HL-60/S4 treated with phorbol 12-myristate 13-acetate at 8.2 ng/mL for 4 days and 3 days (cell line): ENCODE measurements around the gene PAFAH1B1.
"Not testable (repeated sequence)": the region's sequence is repeated elsewhere in the genome, so short reads cannot be mapped to it uniquely, and the experiment has no call there.

Experiments used
- in situ Hi-C: fragments of 300-500 bp; cut with MboI; formaldehyde crosslinking; loops from 2 replicates; pipeline ENCODE4 v1.15.0; 2022; ENCODE audit warnings: low sequenced_read_pairs

The PAFAH1B1 gene

DNA sequence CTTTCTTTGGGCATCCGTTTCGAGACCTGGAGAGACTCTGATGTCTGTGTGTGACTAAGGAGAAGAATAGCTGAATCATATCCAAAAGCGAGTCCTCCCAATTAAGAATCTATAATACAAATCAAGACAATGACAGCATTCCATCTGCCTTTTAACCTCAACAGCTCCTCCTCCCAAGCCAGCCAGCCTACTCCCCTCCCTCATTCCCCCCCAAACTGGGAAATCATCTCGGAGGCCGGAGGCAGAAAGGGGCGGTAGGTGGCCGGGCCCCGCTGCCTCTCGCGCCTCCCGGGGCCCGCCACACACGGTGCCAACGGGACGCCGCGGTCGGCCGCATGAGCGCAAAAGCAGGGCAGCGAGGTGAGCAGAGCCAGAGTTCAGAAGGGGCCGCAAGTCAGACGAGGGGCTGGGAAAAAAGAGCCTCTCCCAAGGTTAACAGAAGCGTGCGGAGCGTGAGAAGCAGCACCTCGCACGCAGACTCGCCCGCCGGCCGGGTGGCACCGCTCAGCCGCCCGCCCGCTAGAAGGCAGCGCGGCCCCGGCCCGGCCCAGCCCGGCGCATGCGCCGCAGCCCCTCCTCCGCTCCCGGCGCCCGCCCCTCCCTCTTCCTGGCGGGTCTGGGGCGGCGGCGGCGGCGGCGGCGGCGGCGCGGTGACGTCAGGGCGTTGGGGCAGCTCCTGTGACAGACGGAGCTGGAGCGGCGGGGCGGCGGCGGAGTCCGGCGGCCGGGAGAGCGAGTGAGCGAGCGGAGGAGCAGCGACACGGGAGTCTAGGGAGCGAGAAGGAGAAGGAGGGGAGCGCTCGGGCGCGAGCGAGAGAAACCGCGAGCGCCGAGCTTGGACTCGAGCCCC, at the start of gene PAFAH1B1:
PAFAH1B1 (plus strand) TSS at position 684 of the 850 bp plus-strand sequence. CDS start 44,635 bp downstream, outside the sequence.
- in situ Hi-C loops, result no loop called here

DNA sequence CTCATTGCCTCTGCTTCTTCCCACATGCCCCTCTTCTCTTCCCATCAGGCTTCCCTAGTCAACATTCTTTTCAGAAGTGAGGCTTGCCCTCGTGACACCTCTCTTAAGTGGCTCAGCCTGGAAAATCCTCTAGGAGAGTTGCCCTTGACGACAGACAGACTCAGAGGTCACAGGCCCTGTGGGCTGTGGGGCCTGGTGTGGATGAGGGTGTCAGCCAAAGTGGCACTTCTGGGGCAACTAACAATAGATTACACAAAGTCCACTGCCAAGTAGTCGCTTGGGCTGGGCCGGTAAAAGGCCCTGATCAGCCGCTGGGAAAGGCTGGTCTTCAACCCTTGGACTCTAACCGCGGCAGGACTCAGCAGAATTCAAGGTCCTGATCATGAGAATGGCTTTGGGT, 48.1 kb upstream of the PAFAH1B1 start:
- in situ Hi-C loops, result no loop called here

DNA sequence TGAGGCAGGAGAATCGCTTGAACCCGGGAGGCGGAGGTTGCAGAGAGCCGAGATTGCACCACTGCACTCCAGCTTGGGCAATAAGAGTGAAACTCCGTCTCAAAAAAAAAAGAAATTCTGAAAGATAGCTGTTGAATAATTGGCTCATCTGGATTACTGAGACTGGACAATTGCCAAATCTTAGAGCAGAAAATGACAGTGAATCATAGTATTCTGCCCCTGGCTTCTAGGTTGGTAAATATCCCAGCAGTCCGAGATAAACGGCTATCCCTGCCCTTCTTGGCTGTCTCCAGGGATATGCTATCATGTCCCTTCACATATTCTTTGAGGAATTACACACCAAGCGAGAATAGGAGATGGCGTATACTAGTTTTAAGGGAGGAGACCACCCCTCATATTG, 46.3 kb upstream of the PAFAH1B1 start:
- in situ Hi-C loops, result no loop called here

DNA sequence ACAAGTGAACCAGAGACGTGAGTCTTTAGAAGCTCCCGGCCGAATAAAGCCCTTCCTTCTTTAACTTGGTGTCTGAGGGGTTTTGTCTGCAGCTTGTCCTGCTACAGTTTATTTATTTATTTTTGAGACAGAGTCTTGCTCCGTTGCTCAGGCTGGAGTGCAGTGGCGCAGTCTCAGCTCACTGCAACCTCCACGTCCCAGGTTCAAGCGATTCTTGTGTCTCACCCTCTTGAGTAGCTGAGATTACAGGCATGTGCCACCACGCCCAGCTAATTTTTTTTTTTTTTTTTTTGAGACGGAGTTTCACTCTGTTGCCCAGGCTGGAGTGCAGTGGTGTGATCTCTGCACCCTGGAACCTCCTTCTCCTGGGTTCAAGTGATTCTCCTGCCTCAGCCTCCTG, 45.4 kb upstream of the PAFAH1B1 start:
- in situ Hi-C loops, result not testable (repeated sequence)

DNA sequence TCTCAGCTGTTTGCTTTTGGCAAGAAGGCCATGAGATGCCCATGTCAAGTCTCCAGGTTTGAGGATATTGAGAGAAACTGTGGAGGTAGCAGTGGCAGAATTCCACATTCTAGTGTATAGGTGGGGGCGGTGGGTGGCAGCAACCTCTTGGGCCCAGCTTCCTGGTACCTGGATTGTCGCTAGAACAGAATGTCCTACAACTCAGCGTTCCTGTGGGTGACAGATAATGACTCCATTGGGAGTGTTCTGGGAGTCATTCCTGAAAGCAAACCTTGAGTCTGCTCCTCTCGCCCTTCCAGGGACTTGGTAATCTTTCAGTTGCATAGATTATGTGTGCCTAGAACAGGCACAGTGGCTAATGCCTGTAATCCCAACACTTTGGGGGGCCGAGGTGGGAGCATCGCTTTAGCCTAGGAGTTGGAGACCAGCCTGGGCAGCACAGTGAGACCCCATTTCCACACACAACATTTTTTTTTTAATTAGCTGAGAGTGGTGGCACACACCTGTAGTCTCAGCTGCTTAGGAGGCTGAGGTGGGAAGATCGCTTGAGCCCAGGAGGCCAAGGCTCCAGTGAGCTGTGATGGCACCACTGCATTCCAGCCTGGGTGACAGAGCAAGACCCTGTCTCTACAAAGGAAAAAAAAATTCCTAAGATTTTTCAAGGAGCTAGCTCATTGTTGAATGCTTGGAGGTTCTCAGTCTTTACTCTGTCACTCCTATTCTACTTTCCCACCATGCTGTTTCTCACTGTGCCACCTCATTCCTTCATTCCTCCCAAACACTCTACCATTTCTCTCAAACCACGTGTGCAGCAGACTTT, 43.9 kb upstream of the PAFAH1B1 start:
- in situ Hi-C loops, result no loop called here

DNA sequence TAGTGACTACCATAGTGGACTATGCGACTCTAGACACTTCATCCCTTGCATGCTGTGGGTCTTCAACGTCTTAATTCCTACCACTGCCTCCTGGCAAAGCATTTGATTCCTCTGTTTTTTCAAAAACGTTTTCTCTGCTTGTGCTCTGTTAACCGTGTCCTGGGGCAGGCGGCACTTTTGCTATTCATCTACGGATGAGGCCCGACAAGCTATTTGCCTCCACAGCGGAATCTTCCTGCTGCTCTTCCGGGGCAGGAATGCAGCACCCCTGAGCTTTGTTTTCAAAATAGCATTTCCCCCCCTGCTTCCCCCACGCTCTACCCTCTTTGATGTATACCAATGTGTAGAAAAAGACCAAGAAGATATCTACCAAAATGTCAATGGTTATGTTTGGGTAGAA, 42.0 kb upstream of the PAFAH1B1 start:
- in situ Hi-C loops, result no loop called here

DNA sequence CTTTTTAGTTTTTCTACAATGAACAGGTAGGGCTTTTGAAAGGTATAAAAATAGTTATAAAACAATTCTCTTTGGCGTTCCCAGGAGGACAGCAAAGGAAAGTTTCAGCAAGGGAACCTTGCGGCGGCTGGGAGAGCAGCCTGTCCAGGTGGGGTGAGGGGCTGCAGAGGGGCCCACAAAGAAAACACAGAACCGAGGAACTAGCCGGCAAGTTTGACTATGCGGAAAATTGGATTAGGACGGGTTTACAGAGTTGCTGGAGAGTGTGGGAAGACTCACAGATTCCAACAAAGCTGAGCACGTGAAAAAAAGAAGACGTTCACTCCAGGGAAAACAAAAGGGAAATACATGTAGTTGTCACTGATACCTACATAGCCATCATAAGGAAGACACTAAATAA, 41.5 kb upstream of the PAFAH1B1 start:
- in situ Hi-C loops, result no loop called here

DNA sequence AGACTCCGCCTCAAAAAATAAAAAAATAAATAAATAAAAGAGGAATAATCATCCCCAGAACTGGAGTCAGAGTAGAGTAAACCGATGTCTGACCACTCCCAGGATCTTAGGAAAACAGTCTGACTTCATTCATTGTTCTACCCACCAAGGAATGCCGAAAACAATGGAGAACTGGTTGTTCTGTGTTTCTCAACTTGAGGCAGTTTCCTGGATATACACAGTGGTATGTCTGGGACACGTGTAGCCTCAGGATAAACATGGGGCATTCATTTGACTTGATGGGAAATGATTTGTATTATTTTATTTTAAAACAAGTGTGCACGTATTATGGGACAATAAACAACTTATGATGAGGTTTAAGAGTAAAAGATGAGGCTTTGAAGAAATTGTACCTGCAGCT, 32.8 kb upstream of the PAFAH1B1 start:
- in situ Hi-C loops, result no loop called here

DNA sequence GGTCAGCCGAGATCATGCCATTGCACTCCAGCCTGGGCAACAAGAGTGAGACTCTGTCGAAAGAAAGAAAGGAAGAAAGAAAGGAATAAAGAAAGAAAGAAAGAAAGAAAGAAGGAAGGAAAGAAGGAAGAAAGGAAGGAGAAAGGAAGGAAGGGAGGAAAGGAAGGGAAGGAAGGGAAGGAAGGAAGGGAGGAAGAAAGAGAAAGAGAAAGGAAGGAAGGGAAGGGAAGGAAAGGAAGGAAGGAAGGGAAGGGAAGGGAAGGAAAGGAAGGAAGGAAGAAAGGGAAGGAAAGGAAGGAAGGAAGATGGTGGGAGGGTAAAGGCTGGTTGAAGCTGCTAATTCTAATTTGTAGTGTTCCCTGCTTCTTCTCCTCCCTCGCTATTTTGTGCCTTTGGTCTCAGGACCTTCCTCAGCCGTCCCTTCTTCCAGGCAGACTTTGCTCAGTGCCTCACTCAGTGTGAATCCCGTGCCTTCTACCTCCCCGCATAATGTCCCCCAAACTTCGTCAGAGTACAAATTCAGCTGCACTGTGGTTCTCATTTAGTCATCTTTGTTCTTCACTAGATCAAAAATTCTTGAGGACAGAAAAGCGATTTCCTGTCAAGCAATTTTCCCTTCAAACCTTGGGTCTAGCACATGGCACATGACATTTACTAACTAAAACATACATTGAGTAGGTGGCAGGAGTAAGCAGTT, 31.1 kb upstream of the PAFAH1B1 start:
- in situ Hi-C loops, result no loop called here

DNA sequence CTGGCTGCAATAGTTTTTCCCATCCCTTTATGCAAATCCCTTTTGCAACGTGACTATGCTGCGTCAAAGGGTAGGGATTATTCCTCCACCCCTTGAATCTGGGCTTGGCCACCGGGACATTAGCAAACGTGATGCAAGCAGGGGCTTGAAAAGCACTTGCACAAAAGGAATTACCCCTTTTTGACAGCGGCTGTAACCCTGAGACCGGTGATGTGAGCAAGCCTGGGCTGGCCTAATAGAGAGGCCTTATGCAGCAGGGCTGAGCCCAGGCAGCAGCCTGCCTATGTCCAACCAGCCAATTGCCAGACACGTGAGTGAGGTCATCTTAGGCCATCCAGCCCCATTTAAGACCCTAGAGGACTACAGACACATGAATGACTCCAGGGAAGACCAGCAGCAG, 30.4 kb upstream of the PAFAH1B1 start:
- in situ Hi-C loops, result no loop called here

DNA sequence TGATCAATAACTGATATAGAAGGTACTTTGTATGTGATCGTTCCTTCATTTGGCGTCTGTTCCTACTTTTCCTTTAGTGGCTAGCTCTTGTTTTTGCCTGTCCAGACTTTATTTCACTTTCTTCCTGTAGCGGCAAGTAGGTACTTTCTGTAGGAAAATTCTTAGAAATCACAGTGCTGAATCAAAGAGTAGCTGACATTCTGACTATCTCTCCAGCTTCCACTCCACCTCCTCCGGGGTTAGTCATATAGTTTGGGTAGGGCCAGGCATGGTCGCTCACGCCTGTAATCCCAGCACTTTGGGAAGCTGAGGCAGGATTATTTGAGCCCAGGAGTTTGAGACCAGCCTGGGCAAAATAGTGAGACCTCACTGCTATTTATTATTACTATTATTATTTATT, 29.9 kb upstream of the PAFAH1B1 start:
- in situ Hi-C loops, result no loop called here

DNA sequence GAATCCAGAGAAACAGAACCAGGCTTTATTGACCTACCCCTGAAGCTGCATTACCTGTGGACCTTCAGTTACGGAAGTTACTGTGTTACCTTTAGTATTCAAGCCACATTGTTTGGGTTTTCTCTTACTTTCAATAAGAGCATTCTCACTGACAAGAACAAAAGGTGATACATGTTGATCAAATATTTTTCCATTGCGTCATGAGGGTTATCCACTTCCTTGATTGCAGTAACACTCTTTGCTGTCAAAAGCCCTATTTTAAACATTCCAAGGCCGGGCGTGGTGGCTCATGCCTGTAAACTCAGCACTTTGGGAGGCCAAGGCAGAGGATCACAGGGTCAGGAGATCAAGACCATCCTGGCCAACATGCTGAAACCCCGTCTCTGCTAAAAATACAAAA, 28.6 kb upstream of the PAFAH1B1 start:
- in situ Hi-C loops, result no loop called here

DNA sequence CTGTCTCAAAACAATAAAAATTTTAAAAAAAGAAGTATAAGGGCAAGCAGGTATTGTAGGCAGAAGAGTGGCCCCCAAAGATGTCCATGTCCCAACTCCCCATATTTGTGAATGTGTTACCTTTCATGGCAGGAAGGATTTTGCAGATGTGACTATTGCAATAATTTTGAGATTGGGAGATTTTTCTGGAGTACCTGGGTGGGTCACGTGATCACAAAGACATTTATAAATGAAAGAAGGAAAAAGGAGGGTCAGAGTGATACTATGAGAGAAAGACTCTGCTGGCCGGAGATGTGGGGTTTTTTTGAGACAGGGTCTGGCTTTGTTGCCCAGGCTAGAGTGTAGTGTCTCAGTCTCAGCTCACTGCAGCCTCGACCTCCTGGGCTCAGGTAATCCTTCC, 27.4 kb upstream of the PAFAH1B1 start:
- in situ Hi-C loops, result no loop called here

DNA sequence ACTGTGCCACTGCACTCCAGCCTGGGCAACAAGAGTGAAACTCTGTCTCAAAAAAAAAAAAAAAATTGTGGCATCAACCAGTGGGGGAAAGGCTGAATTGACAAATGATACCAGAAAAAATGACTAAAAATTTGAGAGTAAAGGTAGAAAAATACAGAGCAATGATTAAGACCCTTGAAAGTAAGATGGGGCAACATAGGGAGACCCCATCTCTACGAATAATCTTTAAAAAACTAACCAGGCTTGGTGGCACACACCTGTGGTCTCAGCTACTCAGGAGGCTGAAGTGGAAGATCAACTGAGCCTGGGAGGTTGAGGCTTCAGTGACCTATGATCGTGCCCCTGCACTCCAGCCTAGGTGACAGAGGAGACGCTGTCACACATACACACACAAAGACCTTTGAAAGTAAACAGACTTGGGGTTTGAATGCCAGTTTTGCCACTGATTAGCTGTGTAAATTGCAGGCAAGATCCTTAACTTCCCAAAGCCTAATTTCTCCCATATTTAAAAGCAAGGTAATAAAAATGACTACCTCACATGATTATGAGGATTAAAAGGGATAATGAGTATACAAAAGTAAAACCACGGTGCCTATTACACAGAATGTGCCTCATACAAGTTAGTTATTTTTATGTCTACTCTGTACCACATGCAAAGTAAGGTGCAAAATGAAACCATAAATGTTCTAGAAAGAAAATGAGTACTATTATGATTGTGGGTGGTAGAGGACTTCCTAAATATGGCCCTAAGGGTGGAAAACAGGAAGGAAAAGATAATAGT, 21.7 kb upstream of the PAFAH1B1 start:
- in situ Hi-C loops, result no loop called here

DNA sequence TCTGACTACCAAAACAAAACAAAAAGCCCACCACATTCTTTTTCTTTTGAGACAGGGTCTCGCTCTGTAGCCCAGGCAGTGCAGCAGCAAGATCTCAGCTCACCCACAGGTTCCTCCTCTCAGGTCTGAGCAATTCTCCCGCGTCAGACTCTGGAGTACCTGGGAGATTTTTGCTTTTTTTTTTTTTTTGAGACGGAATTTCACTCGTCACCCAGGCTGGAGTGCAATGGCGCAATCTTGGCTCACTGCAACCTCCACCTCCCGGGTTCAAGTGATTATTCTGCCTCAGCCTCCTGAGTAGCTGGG, 21.2 kb upstream of the PAFAH1B1 start:
- in situ Hi-C loops, result not testable (repeated sequence)

DNA sequence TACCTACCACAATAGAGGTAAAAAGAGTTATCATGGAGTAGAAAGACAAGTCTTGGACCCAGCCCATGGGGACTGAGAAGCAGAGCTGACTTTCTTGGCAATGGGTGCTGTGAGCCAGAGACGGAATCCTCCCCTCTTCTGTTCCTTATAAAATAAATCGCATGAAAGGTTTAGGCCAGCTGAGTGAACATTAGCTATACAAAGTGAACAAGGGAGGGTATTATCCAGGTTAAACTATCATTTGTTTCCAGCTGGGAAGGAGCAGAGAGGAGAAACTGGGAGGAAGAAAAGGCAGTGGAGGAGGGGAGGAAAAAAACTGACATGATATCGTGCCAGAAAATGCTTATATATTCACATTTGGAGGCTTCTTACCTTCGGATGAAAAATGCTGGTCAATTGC, 13.3 kb upstream of the PAFAH1B1 start:
- in situ Hi-C loops, result no loop called here

DNA sequence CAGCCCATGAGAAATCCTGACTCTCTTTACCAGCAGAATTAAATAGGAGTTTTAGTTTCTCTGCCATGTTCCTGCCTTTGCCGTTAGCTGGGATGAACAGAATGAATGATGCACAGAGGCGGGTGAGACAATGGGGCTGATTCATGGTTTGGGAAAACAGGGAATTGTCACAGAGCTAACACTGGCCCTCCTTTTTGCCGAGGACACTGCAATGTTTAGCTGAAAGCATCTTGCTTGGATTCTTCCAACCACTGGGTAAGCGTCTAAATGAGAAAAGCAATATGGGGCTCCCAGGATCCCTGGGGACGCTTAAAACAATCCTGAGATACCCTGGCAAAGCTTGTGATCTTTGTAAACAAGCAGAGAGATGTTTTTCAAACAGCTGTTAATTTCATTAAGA, 12.8 kb upstream of the PAFAH1B1 start:
- in situ Hi-C loops, result no loop called here

DNA sequence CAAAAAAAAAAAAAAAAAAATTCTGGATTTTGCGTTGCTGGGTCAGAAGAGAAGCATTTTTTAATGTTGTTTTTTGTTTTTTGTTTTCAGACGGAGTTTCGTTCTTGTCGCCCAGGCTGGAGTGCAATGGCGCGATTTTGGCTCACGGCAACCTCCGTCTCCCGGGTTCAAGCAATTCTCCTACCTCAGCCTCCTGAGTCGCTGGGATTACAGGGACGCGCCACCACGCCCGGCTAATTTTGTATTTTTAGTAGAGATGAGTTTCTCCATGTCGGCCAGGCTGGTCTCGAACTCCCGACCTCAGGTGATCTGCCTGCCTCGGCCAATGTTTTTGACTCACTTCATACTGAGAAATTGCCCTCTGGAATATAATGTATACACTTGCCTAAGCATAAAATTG, 11.0 kb upstream of the PAFAH1B1 start:
- in situ Hi-C loops, result no loop called here

DNA sequence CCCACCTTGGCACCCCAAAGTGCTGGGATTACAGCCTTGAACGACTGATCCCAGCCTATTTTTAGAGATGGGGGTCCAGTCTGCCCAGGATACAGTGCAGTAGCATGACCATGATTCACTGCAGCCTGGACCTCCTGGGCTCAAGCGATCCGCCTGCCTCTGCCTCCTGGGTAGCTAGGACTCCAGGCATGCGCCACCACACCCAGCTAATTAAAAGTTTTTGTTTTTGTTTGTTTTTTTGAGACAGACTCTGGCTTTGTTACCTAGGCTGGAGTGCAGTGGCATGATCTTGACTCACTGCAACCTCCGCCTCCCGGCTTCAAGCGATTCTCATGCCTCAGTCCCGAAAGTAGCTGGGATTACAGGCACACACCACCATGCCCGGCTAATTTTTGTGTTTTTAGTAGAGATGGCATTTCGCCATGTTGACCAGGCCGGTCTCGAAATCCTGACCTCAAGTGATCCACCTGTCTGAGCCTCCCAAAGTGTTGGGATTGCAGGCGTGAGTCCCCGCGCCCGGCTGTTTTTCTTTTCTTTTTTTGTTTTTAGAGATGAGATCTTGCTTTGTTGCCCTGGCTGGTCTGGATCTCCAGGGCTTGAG, 2.3 kb upstream of the PAFAH1B1 start:
- in situ Hi-C loops, result no loop called here
